Stimulated activated CD4-positive, alpha-beta T cell treated with anti-CD3 and anti-CD28 coated beads, Interleukin-2, amount 100 ng/mL, for 4 hours (primary cell): ENCODE data around the gene KIAA1958.

ENCODE experiments used
- DNase-seq: peaks from one replicate; pipeline ENCODE4 v3.0.0-alpha.2; 2020; ENCODE audit warnings: low read depth

The KIAA1958 gene

GRCh38 chr9:112604790-112605189 lies 118.2 kb downstream of the KIAA1958 start:
- no peak for DNase-seq

GRCh38 chr9:112605518-112605917 lies 118.9 kb downstream of the KIAA1958 start:
- DNase-seq = no peak

GRCh38 chr9:112605963-112606699 lies 119.5 kb downstream of the KIAA1958 start:
- no peak for DNase-seq

GRCh38 chr9:112608851-112609250 lies 122.2 kb downstream of the KIAA1958 start:
- DNase-seq = no peak

- DNase-seq = no peak
Observed at GRCh38 chr9:112615584-112616266, 129.1 kb downstream of the KIAA1958 start.

- DNase-seq = no peak
Observed at GRCh38 chr9:112617371-112617770, 130.7 kb downstream of the KIAA1958 start.

GRCh38 chr9:112618385-112619009 lies 131.9 kb downstream of the KIAA1958 start:
- no peak for DNase-seq

- no peak for DNase-seq
Observed at GRCh38 chr9:112620388-112620787, 133.8 kb downstream of the KIAA1958 start.

GRCh38 chr9:112621018-112621655 lies 134.5 kb downstream of the KIAA1958 start:
- no peak for DNase-seq

- DNase-seq = no peak
Observed at GRCh38 chr9:112623198-112623597, 136.6 kb downstream of the KIAA1958 start.

GRCh38 chr9:112624711-112625707 lies 138.4 kb downstream of the KIAA1958 start:
- DNase-seq = no peak

GRCh38 chr9:112629671-112630485 lies 143.3 kb downstream of the KIAA1958 start:
- DNase-seq = no peak

- no peak for DNase-seq
Observed at GRCh38 chr9:112631313-112632070, 144.9 kb downstream of the KIAA1958 start.

- DNase-seq = no peak
Observed at GRCh38 chr9:112640311-112640710, 153.7 kb downstream of the KIAA1958 start.

- DNase-seq = no peak
Observed at GRCh38 chr9:112642126-112642525, 155.5 kb downstream of the KIAA1958 start.

- DNase-seq = no peak
Observed at GRCh38 chr9:112647596-112647995, 161.0 kb downstream of the KIAA1958 start.

GRCh38 chr9:112648624-112649023 lies 162.0 kb downstream of the KIAA1958 start:
- no peak for DNase-seq

GRCh38 chr9:112654282-112654681 lies 167.7 kb downstream of the KIAA1958 start:
- no peak for DNase-seq

- DNase-seq = no peak
Observed at GRCh38 chr9:112655668-112656067, 169.0 kb downstream of the KIAA1958 start.

- DNase-seq = no peak
Observed at GRCh38 chr9:112659906-112660305, 173.3 kb downstream of the KIAA1958 start.
